Chondrocyte (in vitro differentiated cells): ENCODE data around the gene CLK1. TPM values are rescaled to one million over a fixed set of nuclear protein-coding genes. Genes with fewer than 3 reads are reported as not detected.

Experiments used
- DNase-seq: peaks from one replicate; pipeline ENCODE4 v3.0.0; 2021; ENCODE audit warnings: mixed read lengths, low spot score
- H3K27ac Mint-ChIP-seq: one replicate; pipeline ENCODE4 v1.8.0; 2021; ENCODE audit warnings: mild to moderate bottlenecking, moderate library complexity, mixed read lengths; ENCODE audit not compliant: unreplicated experiment
- H3K27me3 Mint-ChIP-seq: 2 replicates; pipeline ENCODE4 v1.8.0; 2021; ENCODE audit warnings: low read depth, mixed read lengths
- H3K36me3 Mint-ChIP-seq: 2 replicates; pipeline ENCODE4 v1.8.0; 2021; ENCODE audit warnings: low read depth, mixed read lengths
- H3K4me1 Mint-ChIP-seq: 2 replicates; pipeline ENCODE4 v1.8.0; 2021; ENCODE audit warnings: low read depth, mild to moderate bottlenecking, mixed read lengths
- H3K4me3 Mint-ChIP-seq: one replicate; pipeline ENCODE4 v1.8.0; 2021; ENCODE audit warnings: mild to moderate bottlenecking, moderate library complexity, mixed read lengths; ENCODE audit not compliant: unreplicated experiment
- H3K9me3 Mint-ChIP-seq: 2 replicates; pipeline ENCODE4 v1.8.0; 2021; ENCODE audit warnings: low read depth, mixed read lengths
- CTCF ChIP-seq: fragments of 200-600 bp; sonication (generic); IDR thresholded peaks from 2 replicates; pipeline ENCODE4 v1.5.0; 2021; ENCODE audit warnings: antibody characterized with exemption, mild to moderate bottlenecking, moderate library complexity
- total RNA-seq: library from RNA; stranded (reverse); gene quantifications from 3 replicates; pipeline ENCODE4 v1.2.1, GENCODE V29; 2021

Gene CLK1
- total RNA-seq, 1 donor from 2014 or later, result 58.4 TPM

GRCh38 chr2:200843993-200844948 is 20.2 kb downstream of the CLK1 start:
- H3K4me3 Mint-ChIP-seq, result no peak overlapping the region
- no peaks in the 10 kb centered on the region for H3K4me1 Mint-ChIP-seq
- H3K36me3 Mint-ChIP-seq, result no peaks in the 10 kb centered on the region
- TF ChIP-seq CTCF, result no peak
- H3K9me3 Mint-ChIP-seq, result no peaks in the 10 kb centered on the region
- peak; percentile 89 for DNase-seq
- H3K27ac Mint-ChIP-seq, result no peak overlapping the region
- no peaks in the 10 kb centered on the region for H3K27me3 Mint-ChIP-seq

- TF ChIP-seq CTCF, result no peak
- no peak for DNase-seq
- Mint-ChIP-seq H3K4me1 (no peaks in the 10 kb centered on the region), H3K9me3 (peaks cover 11% of the 10 kb centered on the region), H3K4me3 (no peak overlapping the region), H3K36me3 (no peaks in the 10 kb centered on the region), H3K27me3 (no peaks in the 10 kb centered on the region), H3K27ac (no peak overlapping the region)
Observed at GRCh38 chr2:200839513-200839912, 24.9 kb downstream of the CLK1 start.

DNA sequence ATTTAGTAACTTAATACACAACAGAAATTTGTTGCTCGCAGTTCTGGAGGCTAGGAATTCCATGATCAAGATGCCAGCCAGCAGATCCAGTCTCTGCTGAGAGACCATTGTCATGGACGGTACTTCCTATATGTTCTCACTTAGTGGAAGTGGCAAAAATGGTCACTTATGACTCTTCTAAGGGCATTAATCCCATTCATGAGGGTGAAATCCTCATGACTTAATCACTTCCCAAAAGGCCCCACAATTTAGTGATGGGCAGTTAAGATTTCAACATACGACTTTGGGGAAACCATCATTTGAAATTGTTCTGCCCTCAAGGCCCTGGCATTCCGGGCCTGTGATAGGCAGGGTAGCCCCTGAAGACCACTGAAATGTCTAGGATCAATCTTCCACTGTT is 29.8 kb downstream of the CLK1 start:
- Mint-ChIP-seq H3K27ac (no peak overlapping the region), H3K27me3 (no peaks in the 10 kb centered on the region), H3K9me3 (peaks cover 11% of the 10 kb centered on the region), H3K4me1 (no peaks in the 10 kb centered on the region), H3K36me3 (no peaks in the 10 kb centered on the region), H3K4me3 (no peak overlapping the region)
- TF ChIP-seq CTCF, result no peak
- DNase-seq, result no peak

- no peak for TF ChIP-seq CTCF
- no peaks in the 10 kb centered on the region for H3K27me3 Mint-ChIP-seq
- no peaks in the 10 kb centered on the region for H3K9me3 Mint-ChIP-seq
- peaks cover 2% of the 10 kb centered on the region for H3K36me3 Mint-ChIP-seq
- peaks cover 4% of the 10 kb centered on the region for H3K4me1 Mint-ChIP-seq
- no peak overlapping the region for H3K4me3 Mint-ChIP-seq
- H3K27ac Mint-ChIP-seq, result no peak overlapping the region
- no peak for DNase-seq
Observed at GRCh38 chr2:200829258-200829655, 35.2 kb downstream of the CLK1 start.

GRCh38 chr2:200828572-200829257 is 35.7 kb downstream of the CLK1 start:
- Mint-ChIP-seq H3K9me3 (no peaks in the 10 kb centered on the region), H3K36me3 (peaks cover 2% of the 10 kb centered on the region), H3K4me1 (peaks cover 4% of the 10 kb centered on the region), H3K4me3 (no peak overlapping the region), H3K27me3 (no peaks in the 10 kb centered on the region), H3K27ac (no peak overlapping the region)
- no peak for DNase-seq
- TF ChIP-seq CTCF, result no peak
